Activated CD8-positive, alpha-beta memory T cell treated with anti-CD3 and anti-CD28 coated beads, Interleukin-2, amount 50 U/mL, for 1 hour (primary cell): Measurements from ENCODE around the gene DOHH.

Source experiments
- DNase-seq: peaks from one replicate; pipeline ENCODE4 v3.0.0-alpha.2; 2020; ENCODE audit errors: extremely low read depth

Gene DOHH

GRCh38 chr19:3441986-3442329, 58.5 kb downstream of the DOHH start:
- no peak for DNase-seq

DNA sequence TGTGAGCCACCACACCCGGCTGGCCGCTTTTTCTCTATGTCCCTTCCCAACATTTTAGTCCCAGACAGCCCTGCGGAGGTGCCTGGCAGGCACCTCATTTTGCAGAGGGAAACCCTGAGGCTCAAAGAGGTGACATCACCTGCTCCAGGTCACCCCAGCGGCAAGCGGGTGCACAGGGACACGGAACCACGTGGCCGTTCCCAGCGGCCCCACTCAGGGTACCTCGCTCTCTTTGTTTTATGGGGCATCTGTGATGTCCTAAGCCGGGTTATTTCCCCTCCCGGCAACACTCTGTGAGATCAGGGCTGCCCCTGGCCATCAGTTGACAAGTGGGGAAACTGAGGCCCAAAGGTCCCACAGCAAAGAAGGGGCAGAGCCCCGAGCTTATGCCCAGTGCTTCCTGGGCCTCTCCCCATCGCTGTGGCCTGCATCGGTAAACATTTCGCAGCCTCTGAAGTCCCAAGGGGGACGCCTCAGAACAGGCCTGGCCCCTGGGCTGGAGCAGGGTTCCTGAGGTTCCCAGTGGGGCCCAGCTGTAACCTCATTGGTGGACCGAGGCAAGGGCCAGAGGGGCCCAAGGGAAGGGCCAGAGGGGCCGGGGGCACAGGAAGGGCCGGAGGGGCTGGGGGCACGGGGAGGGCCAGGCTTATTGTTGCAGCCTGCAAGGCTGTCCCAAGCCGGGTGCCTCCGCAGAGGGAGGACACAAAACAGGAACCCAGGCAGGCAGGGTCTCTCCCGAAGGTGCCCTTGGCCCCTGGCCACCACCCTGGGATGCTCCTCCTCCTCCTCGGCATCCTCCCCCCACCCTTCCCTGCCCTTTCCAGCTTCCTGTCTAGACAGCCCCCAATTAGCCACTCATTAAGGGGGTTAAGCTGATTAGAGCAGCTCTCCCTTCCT, 59.1 kb downstream of the DOHH start:
- no peak for DNase-seq
